HepG2 (cell line): ENCODE measurements around the gene FAM229B. TPM values are rescaled to one million over a fixed set of nuclear protein-coding genes. Genes with fewer than 3 reads are reported as not detected.
A peak's percentile ranks its signal among the peaks of the same experiment; 100 is the strongest.

Experiments used
- ASH2L ChIP-seq: fragments of 300-600, 200-600 bp; sonication (generic); IDR thresholded peaks from 2 replicates; pipeline ENCODE4 v1.7.0; 2017; ENCODE audit warnings: low read depth, mild to moderate bottlenecking, moderate library complexity, mixed read lengths, low read length; ENCODE audit not compliant: insufficient read length
- BCL6 ChIP-seq: IDR thresholded peaks from 2 replicates; pipeline ENCODE4 v1.6.1; 2016; ENCODE audit warnings: missing genetic modification reagents, missing compliant biosample characterization
- DR1 ChIP-seq: sonication (generic); formaldehyde crosslinking; IDR thresholded peaks from 2 replicates; pipeline ENCODE4 v1.8.0; 2021; ENCODE audit warnings: mild to moderate bottlenecking, missing genetic modification reagents, inconsistent platforms
- FOXK1 ChIP-seq: sonication (generic); formaldehyde crosslinking; IDR thresholded peaks from 2 replicates; pipeline ENCODE4 v1.4.0; 2020; ENCODE audit warnings: low read depth, missing genetic modification reagents, borderline replicate concordance
- GFI1 ChIP-seq: sonication (generic); formaldehyde crosslinking; IDR thresholded peaks from 2 replicates; pipeline ENCODE4 v1.5.0; 2020; ENCODE audit warnings: missing genetic modification reagents, mild to moderate bottlenecking, borderline replicate concordance
- KDM4B ChIP-seq: sonication (generic); formaldehyde crosslinking; IDR thresholded peaks from 2 replicates; pipeline ENCODE4 v1.4.0; 2020; ENCODE audit warnings: missing genetic modification reagents
- KLF6 ChIP-seq: IDR thresholded peaks from 2 replicates; pipeline ENCODE4 v1.8.0; 2016; ENCODE audit warnings: missing biosample characterization, missing genetic modification reagents
- MAFK ChIP-seq, 2 experiments: IDR thresholded peaks in 1 of 2; conservative IDR thresholded peaks in 1 of 2; 2 replicates each; pipeline ENCODE4 v1.6.1; 2011; ENCODE audit warnings: improper control_type of control experiment in 2 of 2, low read length in 2 of 2
- NFYB ChIP-seq: sonication (generic); formaldehyde crosslinking; IDR thresholded peaks from 2 replicates; pipeline ENCODE4 v1.4.0; 2020; ENCODE audit warnings: missing genetic modification reagents
- REL ChIP-seq: sonication (generic); formaldehyde crosslinking; conservative IDR thresholded peaks from 2 replicates; pipeline ENCODE4 v1.8.0; 2022; ENCODE audit warnings: mild to moderate bottlenecking, missing genetic modification reagents, moderate library complexity
- SAP130 ChIP-seq: IDR thresholded peaks from 2 replicates; pipeline ENCODE4 v1.6.1; 2016; ENCODE audit warnings: low read depth
- SMC3 ChIP-seq: IDR thresholded peaks from 2 replicates; pipeline ENCODE4 v1.6.1; 2011; ENCODE audit warnings: low read length, improper control_type of control experiment
- SOX13 ChIP-seq, 3 experiments: fragments of 450-650 bp in 1 of 3; sonication (generic) in 1 of 3; formaldehyde crosslinking in 1 of 3; IDR thresholded peaks in 2 of 3; conservative IDR thresholded peaks in 1 of 3; 2 replicates each; pipeline versions ENCODE4 v1.5.0 to v1.6.1; 2016 to 2020; ENCODE audit warnings: antibody characterized with exemption in 1 of 3, mild to moderate bottlenecking in 1 of 3, missing compliant biosample characterization in 1 of 3, missing genetic modification reagents in 1 of 3, moderate library complexity in 1 of 3
- SP1 ChIP-seq, 2 experiments: fragments of 450-650 bp in 1 of 2; sonication (generic) in 1 of 2; formaldehyde crosslinking in 1 of 2; IDR thresholded peaks; 2 replicates each; pipeline versions ENCODE4 v1.4.0 to v1.6.1; 2016 to 2020; ENCODE audit warnings: missing genetic modification reagents in 1 of 2
- ZBTB7B ChIP-seq: sonication (generic); formaldehyde crosslinking; IDR thresholded peaks from 2 replicates; pipeline ENCODE4 v1.4.0; 2020; ENCODE audit warnings: missing genetic modification reagents
- ZMYM4 ChIP-seq: sonication (generic); formaldehyde crosslinking; IDR thresholded peaks from 2 replicates; pipeline ENCODE4 v1.8.1; 2023; ENCODE audit warnings: mild to moderate bottlenecking, missing genetic modification reagents
- ZNF331 ChIP-seq: sonication (generic); formaldehyde crosslinking; IDR thresholded peaks from 2 replicates; pipeline ENCODE4 v1.4.0; 2020; ENCODE audit warnings: missing genetic modification reagents
- ZNF547 ChIP-seq: sonication (generic); formaldehyde crosslinking; IDR thresholded peaks from 2 replicates; pipeline ENCODE4 v1.5.1; 2020; ENCODE audit warnings: mild to moderate bottlenecking, missing genetic modification reagents
- ZNF782 ChIP-seq: sonication (generic); formaldehyde crosslinking; IDR thresholded peaks from 2 replicates; pipeline ENCODE4 v1.4.0; 2020; ENCODE audit warnings: missing genetic modification reagents, mild to moderate bottlenecking, borderline replicate concordance
- ZSCAN9 ChIP-seq: IDR thresholded peaks from 2 replicates; pipeline ENCODE4 v1.6.1; 2016; ENCODE audit warnings: borderline replicate concordance
- polyA plus RNA-seq, 8 experiments: library from polyadenylated mRNA; depleted of rRNA in 3 of 8; stranded (reverse) in 7 of 8; unstranded in 1 of 8; fragments of >200 nt; fragmentation: Illumina TruSeq in 4 of 8; extraction: Trizol in 4 of 8; gene quantifications; 2 replicates each; pipeline versions ENCODE4 v1.2.1 to v1.2.3, GENCODE V29; 2011 to 2016; ENCODE audit warnings: low read depth in 4 of 8, missing spikeins in 1 of 8, mixed read lengths in 1 of 8; ENCODE audit not compliant: insufficient read depth in 1 of 8
- total RNA-seq, 5 experiments: library from RNA; depleted of rRNA; stranded (reverse); fragments of >200 nt; fragmentation: Illumina TruSeq; extraction: Trizol; gene quantifications; 2 replicates each; pipeline ENCODE4 v1.2.3, GENCODE V29; 2016; ENCODE audit warnings: low read depth in 1 of 5
- TF ChIP-seq, protein P1 (sequence below): sonication (generic); formaldehyde crosslinking; IDR thresholded peaks from 2 replicates; pipeline ENCODE4 v1.5.0; 2020; ENCODE audit warnings: missing genetic modification reagents
- TF ChIP-seq, protein P2 (sequence below), 2 experiments: fragments of 450-650 bp in 1 of 2; sonication (generic) in 1 of 2; formaldehyde crosslinking; IDR thresholded peaks; 2 replicates each; pipeline versions ENCODE4 v1.5.0 to v1.8.0; 2020 to 2022; ENCODE audit warnings: mild to moderate bottlenecking in 1 of 2, missing genetic modification reagents in 1 of 2
- TF ChIP-seq, protein P3 (sequence below): sonication (generic); formaldehyde crosslinking; IDR thresholded peaks from 2 replicates; pipeline ENCODE4 v1.8.0; 2022; ENCODE audit warnings: mild to moderate bottlenecking, missing genetic modification reagents, borderline replicate concordance
- TF ChIP-seq, protein P4 (sequence below): IDR thresholded peaks from 2 replicates; pipeline ENCODE4 v1.6.1; 2016; ENCODE audit warnings: missing compliant biosample characterization, missing genetic modification reagents, borderline replicate concordance

The FAM229B gene
- total and polyA plus RNA-seq, 2 of the 13 experiments (the other 11 are each of a cell fraction or from before 2014, with no cell fraction given) = 11.3 to 19.5 TPM

DNA sequence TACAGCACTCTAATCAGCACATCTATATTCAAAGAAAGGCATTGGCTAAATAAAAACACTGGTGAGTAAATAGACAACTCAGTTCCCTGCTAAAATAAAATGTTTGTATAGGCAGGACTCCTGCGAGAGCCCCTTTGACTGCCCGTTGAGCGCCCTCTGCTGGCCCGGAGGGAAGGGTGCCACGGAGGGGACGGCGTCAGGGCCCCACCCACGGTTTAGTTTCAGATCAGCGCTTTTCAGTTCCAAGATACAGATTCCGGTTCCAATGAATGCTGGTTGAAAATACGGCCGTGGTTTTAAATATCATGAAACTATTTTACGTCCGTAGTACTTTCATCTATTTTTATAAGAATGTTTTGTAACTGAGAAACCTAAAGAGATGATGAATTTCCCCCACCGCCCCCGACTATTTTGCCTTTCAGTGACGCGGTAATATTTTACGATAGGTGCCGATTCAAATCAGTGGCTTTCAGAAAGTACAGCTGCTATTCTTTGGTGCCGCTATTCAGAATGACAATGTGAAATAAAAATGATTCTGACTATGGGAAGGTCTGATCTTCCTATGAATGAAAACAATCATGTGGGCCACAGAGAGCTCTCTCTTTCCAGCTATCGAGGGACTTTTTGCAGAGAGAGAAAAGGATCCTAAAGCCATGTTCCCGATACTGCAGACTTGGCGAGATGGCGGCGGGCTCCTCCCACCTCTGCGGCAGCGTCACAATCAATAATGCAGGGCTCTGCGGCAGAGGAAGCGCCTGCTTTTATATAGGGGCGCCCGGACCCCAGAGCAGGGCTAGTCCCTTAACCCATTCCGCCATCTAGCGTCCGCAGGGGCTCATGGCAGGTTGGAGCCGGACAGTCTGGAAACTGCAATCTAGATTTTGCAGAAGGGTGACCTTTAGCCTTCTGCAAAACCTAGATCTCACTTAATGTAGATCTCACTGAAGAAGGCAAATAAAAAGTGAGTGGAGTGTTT is 44.1 kb upstream of the FAM229B start (continued):
- TF ChIP-seq SOX13 (IDR thresholded peaks at IDR 0.05) (no peak), SOX13 (CRISPR knock-in tag; conservative IDR thresholded peaks at IDR 0.05 in 1 of 2, IDR thresholded peaks at IDR 0.05 in 1 of 2) (peak in 1 of 2 experiments; percentile 39; a peak in 2 of 4 replicates), KDM4B (CRISPR knock-in tag) (no peak), BCL6 (CRISPR knock-in tag) (peak; percentile 35; the same call in 1 of the 2 replicates), ZSCAN9 (CRISPR knock-in tag) (peak; percentile 34; the same call in 1 of the 2 replicates), MAFK (conservative IDR thresholded peaks at IDR 0.05 in 1 of 2, IDR thresholded peaks at IDR 0.05 in 1 of 2; ENCODE audit: low read length in 2 of 2) (0 out of 4 replicates have a peak, but pooled peaks have one; percentile 5 to 25), ASH2L (peak; percentile 73), GFI1 (0 out of 2 replicates have a peak, but pooled peaks have one; percentile 54), DR1 (CRISPR knock-in tag) (no peak), ZBTB7B (CRISPR knock-in tag) (peak; percentile 94), ZNF782 (CRISPR knock-in tag) (peak; percentile 80; the same call in 1 of the 2 replicates), ZNF331 (CRISPR knock-in tag) (peak; percentile 61), SAP130 (CRISPR knock-in tag) (peak; percentile 39; the same call in 1 of the 2 replicates), NFYB (CRISPR knock-in tag) (no peak), KLF6 (no peak), FOXK1 (CRISPR knock-in tag) (peak; percentile 13; the same call in 1 of the 2 replicates), REL (CRISPR knock-in tag) (no peak), SMC3 (peak; percentile 81), SP1 (IDR thresholded peaks at IDR 0.05) (no peak), SP1 (CRISPR knock-in tag; IDR thresholded peaks at IDR 0.05) (peak; percentile 44; the same call in 1 of the 2 replicates), ZMYM4 (CRISPR knock-in tag) (peak; percentile 96), ZNF547 (CRISPR knock-in tag) (peak; percentile 58)
- TF ChIP-seq, protein P1, sequence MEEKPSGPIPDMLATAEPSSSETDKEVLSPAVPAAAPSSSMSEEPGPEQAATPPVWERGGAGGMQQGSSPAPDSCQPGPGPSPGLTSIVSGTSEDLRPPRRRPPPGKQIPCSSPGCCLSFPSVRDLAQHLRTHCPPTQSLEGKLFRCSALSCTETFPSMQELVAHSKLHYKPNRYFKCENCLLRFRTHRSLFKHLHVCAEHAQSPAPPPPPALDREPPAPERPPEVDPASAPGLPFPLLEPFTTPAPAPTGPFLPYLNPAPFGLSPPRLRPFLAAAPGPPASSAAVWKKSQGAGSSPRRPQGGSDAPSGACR (CRISPR knock-in tag) = no peak
- TF ChIP-seq, protein P2, sequence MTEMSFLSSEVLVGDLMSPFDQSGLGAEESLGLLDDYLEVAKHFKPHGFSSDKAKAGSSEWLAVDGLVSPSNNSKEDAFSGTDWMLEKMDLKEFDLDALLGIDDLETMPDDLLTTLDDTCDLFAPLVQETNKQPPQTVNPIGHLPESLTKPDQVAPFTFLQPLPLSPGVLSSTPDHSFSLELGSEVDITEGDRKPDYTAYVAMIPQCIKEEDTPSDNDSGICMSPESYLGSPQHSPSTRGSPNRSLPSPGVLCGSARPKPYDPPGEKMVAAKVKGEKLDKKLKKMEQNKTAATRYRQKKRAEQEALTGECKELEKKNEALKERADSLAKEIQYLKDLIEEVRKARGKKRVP (CRISPR knock-in tag; IDR thresholded peaks at IDR 0.05) = 0 out of 4 replicates have a peak, but pooled peaks of 1 of the 2 experiments have one; percentile 19
- TF ChIP-seq, protein P3, sequence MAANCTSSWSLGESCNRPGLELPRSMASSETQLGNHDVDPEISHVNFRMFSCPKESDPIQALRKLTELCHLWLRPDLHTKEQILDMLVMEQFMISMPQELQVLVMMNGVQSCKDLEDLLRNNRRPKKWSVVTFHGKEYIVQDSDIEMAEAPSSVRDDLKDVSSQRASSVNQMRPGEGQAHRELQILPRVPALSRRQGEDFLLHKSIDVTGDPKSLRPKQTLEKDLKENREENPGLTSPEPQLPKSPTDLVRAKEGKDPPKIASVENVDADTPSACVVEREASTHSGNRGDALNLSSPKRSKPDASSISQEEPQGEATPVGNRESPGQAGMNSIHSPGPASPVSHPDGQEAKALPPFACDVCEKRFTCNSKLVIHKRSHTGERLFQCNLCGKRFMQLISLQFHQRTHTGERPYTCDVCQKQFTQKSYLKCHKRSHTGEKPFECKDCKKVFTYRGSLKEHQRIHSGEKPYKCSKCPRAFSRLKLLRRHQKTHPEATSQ (CRISPR knock-in tag) = peak; percentile 50; the same call in 1 of the 2 replicates
- TF ChIP-seq, protein P4, sequence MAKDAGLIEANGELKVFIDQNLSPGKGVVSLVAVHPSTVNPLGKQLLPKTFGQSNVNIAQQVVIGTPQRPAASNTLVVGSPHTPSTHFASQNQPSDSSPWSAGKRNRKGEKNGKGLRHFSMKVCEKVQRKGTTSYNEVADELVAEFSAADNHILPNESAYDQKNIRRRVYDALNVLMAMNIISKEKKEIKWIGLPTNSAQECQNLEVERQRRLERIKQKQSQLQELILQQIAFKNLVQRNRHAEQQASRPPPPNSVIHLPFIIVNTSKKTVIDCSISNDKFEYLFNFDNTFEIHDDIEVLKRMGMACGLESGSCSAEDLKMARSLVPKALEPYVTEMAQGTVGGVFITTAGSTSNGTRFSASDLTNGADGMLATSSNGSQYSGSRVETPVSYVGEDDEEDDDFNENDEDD (CRISPR knock-in tag) = 0 out of 2 replicates have a peak, but pooled peaks have one; percentile 16
